Endometrial microvascular endothelial cells (primary cell): ENCODE measurements around the gene TTLL8. TPM values are rescaled to one million over a fixed set of nuclear protein-coding genes. Genes with fewer than 3 reads are reported as not detected.

Experiments
- in situ Hi-C: cut with HindIII; loops from 2 replicates; pipeline ENCODE4 v1.10.0; 2017; ENCODE audit warnings: low sequenced_read_pairs, low pct_unique_long_range_greater_than_20kb; ENCODE audit errors: inconsistent ontology term
- total RNA-seq: library from RNA; depleted of rRNA; stranded (reverse); fragments of >200 nt; gene quantifications from one replicate; pipeline ENCODE4 v1.2.3, GENCODE V29; 2015; ENCODE audit errors: inconsistent ontology term

Gene TTLL8
- total RNA-seq, 1 donor from 2014 or later = not detected

DNA sequence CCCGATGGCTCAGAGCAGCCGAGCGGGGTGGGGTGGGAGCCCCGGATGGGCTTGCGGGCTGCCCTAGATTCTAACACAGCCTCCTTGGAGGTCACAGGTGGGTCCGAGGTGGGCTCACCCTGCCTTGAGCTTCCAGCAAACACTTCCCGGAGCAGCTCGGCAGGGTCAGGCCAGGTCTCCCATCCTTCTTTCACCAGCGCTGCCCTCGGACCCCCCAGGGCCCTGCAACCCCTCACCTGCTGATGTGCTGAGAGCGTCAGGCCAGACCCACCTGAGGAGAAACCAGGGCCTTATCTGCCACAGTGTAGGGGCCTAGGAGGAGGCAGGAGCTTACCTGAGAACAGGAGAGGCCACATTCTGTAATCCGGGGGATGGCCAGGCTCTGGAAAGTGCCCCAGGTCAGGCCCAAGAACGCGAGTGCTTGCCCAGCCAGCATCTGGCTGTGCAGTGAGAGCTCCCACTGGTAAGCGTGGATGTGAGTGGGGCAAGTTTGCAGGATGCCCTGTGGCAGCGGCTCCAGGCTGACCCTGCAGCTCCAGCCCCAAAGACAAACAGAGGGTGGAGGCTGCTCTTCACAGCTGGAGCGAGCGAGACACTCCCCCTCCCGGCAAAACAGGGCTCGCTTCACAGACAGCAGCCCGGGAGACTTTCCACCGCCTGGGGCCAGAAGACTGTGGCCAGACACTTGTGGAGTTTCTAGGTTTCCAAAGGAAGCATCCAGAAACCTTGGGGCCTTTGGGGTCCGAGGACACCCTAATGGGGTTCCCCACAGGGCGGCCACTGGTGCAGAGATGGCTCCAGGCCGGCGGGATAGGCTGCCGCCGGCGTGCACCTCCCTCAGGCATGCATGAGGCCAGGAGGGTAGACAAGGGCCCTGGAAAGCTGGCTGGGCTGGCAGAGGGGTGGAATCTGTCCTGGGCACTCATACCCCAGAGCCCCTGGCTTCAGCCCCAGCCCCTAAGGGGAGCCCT is 45.6 kb downstream of the TTLL8 start, which contains the start of gene IL17REL:
IL17REL (minus strand) TSS at position 555 of the 971 bp plus-strand sequence; CDS start at position 436, 119 bp downstream.
- in situ Hi-C loops = no loop called here

DNA sequence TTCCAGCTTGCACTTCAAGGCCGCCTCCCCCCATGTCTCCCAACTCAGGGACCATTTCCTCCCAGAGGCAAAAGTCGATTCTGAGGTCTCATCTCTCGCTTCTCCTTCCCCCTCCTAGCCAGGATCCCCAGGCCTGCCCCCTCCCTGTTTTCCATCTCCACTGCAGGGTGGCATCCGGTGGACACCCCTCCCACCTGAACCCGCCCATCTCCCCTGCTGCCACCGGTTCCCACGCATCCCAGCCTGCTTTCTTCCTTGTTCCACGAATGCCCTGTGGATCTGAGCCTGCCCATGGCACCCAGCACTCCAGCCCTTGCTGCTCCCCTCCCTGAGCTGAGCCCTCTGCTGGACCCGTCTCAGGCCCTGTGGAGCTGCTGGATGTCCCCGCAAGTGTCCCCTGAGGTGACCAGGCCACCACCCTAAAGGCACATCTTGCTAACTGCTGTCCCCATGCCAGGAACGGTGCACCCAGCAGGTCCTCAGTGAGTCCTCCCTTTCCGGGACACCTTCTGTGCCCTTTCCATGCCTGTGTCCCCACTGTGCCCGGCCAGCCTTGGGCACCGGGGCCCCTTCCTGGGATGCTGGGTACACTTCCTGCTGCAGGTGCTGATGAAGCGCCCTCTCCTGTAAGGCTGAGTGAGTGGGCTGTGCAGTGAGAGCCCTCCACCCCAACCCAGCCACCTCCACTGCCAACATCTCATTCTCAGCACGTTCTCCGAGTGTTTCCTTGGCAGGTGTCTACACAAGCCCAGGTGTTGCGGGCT is 46.5 kb downstream of the TTLL8 start:
- in situ Hi-C loops = no loop called here

DNA sequence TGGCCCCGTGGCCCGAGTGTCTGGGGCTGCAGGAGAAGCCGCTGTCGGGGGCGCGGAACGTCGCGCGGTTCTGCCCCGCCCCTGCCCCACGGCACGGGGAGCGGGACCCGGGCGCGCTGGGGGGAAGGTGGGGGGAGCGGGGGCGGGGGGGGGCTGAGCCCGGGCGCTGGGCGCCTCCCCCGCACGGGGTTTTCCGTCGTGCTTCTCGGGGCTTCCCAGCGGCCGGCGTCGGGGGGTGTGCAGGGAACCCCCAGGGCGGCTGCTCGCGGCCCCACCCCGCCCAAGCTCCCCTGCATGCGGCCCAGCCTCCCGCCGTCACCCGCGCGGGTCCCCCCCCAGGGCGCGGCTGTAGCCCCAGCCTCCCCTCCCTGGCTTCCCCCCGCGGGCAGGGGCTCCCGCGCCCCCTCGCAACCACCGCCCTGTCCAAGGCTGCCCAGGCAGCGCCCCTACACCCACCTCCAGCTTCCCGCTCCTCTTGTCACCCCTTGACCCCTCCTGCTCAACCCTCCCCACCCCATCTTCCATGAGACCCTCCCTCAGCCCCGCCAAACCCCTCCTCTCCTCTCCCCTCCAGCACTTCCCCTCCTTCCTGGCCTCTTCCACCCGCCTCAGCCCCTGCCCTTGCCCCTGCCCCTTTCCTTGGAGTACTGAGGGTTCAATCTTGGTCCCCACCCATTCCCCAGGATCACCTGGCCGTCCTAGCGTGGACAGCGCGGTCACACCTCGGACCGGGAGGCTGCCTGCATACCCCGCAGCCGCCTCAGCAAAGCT is 47.2 kb downstream of the TTLL8 start:
- in situ Hi-C loops = no loop called here

DNA sequence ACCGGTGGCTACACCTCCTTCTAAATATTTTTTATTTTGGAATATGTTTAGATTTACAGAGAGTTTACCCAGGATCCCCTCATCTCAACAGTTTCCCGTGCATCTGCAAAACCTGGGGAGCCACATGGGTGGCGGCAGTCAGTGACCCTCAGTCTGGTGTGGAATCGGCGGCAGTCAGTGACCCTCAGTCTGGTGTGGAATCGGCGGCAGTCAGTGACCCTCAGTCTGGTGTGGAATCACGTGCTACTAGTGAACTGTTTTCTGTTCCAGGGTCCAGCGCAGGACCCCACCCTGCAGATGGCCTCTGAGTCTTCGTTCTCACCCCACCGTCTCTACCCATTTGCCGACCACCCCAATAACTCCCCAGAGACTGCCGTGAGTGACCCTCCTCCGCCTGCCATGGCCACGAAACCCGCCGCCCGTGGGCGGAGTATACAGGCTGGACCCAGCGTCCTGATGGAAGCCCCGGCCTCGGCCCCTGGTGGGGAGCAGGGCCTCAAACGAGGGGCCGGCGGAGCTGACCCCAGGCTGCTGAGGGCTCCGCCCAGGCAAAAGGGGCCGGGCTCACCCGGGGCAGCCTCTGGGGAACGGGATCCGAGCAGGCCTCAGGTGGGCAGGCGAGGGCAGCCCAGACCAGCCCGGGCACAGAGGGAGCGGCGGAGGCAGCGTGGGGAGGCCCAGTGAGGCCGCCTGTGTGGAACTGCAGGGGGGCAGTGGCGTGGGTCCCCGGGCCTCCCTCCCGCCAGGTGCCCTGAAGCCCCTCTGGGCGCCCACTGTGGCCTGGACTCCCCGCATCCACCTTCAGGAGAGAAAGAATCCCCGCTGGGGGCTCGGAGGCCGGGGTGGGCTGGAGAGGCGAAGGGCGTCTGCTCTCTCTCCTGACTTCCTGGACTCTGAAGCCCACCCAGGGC is 48.1 kb downstream of the TTLL8 start:
- in situ Hi-C loops = no loop called here

DNA sequence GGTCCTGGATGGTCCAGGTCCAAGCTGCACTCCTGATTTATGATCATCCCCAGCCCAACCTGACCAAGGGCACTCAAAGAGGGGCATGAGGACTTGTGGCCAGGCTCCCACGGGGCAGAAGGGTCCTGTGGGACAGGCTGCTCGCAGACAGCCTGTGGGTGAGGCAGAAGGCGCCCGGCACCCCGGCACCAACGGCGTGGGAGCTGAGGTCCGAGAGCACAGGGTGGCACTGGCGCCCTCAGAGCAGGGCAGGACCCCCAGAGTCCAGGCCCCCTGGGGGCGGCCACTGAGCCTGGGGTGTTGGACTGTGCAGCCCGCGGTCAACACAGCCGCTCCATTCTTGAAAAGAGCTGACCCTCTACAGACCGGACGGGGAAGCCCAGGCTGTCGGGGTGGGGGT is 48.8 kb downstream of the TTLL8 start:
- in situ Hi-C loops = no loop called here

DNA sequence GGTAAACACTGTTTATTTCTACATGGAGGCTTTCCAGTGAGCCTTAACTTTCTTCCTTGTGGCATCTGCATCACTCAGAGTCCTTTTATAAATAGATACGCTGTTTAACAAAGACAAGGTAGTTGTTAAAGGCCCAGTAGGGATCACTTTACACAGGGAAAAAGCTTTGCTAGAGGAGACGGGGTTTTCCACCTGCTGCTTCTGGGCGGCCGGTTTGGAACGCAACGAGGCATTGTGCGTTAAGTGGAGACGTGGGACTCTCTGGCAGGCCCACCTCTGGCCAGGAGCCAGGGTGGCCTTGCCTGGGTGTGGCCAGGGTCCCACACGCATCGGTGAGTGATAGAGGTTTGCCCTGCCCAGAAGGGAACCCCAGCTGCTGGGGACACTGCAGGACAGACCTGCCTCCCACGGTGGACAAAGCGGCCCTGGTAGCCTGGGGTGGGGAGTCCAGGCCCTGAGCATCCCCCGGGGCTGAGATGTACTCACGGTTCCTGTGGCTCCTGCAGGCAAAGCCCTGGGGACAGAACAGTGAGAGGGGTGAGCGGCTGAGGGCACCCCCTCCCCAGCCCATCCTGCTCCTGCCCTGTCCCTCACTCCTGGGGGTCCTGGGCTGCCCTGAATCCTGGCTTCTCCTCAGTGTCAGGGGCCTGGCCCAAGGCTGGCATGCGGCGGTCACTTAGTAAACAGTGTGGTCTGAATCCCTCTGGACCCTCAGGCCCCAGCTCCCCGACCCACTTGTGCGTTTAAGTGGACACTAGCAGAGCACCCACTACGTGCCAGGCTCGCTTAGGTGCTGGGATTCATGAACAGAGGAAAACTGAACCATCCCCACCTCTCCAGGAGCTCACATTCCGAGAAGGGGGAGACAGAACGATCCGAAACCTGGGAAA is 49.7 kb downstream of the TTLL8 start:
- in situ Hi-C loops = no loop called here

DNA sequence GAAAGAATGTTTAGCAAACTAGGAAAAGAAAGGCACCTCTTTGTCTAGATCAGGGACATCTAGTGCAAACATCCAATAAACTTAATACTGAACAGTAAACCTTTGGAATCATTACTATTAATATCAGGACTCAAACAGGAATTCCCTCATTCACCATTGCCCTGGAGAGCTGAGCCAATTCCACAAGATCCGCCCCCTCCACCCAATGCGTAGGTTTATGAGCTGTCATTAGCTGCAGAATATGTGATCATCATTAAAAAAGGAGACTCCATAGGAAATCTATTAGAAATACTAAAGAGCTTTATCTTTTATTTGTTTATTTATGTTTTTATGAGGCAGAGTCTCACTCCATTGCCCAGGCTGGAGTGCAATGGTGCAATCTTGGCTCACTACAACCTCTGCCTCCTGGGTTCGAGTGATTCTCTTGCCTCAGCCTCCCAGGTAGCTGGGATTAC is 51.0 kb downstream of the TTLL8 start:
- in situ Hi-C loops = no loop called here

DNA sequence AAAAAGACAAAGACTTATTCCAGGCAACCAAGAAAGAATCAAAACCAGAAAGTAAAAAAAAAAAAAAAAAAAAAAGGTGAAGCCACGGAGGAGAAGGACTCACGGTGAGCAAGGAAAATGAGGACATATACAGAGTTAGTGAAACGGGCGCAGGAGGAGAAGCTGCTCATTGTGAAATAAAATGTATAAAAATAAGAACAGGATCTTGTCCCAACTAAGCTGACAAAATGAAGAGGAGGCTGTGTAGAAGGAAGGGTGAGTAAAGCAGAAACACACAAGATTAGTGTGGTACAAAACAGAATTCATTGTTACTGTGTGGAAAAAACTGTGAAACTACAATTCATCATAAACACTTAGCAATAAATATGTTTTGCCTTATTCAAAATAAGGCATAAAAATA is 53.2 kb downstream of the TTLL8 start:
- in situ Hi-C loops = no loop called here

DNA sequence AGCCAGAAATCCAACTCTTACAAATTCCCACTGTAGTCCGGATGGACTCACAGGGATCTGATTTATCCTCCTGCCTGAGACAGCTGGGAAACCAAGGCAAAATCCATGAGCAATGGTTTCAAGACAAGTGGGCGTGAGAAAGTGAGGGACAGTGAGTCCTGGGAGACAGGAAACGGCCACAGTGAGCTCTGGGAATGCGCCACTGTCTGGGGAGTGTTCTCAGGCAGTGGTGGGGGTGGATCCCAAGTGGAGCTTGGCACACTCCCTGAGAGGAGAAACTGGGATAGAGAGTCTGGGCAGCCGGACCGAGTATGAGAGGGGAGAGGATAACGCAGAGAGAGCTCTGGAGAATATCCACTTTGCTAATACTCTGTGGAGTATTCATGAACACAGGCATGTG is 55.3 kb downstream of the TTLL8 start:
- in situ Hi-C loops = no loop called here

DNA sequence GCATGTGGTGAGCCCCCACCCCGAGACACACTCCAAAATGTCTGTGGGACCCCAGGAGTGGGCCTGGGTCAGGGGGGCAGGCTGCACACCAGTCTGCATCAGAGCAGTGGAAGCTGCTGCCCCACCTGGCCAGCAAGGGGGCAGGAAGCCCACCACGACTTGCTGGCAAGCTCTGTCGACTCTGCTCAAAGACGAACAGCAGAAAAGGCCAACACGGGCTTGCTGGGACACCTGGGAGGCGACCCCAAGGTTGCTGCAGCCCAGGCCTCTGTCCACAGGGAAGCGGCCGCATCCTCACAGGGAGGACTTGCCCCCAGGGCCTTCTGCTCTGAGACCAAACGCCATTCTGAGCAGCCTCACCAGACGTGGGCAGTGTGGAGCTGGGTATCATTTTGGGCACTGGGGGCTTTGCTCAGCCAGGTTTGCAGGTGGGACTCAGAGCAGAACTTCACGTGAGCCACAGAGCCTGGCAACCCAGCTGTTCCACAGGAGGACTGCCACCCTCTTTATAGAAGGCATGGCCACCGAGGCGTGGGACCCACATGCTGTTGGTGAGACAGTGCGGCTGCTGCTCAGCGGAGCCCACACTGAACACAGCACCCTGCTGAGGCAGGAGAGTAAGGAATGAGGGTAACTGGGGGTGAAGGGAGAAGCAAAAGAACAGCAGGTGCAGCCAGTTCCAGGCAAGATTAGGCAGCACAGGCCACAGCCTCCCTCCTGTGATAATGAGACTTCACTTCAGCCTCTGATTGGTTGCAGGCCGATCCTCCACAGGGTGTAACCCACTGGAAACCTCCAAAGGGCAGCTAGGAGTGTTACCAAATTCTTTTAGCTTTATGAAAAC is 56.5 kb downstream of the TTLL8 start:
- in situ Hi-C loops = no loop called here

DNA sequence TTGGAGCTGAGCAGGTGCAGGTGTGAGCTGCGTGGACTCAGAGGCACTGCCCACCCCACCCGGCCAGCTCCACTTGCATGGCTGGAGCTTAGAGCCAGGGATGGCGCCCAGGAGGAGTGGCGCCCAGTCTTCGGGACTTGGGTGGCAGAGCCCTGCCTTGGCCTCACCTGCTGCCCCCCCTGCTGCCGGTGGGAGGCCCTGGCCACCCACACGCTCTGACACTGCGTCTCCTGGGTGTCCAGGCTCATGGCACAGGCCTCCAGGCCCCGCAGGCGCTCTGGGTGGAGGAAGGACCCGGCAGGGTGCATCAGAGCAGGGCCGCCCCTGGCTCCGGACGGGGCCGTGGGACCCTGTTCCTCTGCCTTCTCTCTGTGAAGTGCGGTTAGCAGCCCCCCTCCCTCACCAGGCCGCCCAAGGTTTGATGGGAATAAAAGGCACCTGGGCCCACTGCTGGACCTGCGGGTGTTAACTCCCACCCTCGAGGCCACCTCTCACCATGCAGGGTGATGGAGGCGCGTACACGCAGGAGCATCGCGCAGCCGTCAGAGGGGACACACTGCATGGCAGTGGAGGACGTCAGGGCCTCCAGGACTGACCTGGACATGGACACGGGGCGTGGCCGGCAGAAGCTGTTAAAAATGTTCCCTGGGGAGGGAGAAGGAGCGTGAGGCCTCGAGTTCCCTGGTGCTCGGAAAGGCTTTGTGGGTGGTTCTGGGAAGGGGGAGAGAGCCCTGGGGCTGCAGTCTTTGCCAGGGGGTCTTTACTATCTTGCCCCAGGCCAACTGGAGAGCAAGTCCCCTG is 57.3 kb downstream of the TTLL8 start:
- in situ Hi-C loops = no loop called here

DNA sequence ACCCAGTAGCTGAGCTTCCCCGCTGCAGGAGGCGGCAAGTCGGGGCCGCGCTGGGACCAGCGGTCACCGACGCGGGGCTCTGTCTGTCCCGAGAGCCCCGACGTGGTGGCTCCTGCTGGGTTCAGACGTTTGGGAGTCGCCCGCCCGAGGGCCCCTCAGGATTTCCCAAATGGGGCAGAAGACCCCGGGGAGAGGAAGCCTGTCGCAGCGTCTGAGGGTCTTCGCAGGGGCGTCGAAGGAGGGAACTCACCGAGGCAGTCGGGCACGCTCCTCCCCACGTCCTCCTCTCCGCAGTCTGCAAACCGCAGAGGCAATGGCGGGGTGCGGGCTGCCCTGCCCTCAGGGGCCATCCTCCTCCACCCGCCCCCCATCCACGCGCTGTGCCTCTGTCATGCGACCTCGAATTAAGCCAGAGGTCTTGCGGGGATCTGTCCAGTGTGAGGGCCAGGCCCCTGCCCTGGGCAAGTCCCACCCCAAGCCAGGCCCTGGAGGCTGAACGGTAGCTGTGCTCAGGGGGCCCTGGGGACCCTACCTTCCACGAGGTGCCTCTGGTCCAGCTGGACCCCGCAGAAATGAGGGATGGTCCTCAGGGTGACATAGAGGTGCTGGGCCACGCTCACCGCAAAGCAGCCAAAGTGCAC is 58.0 kb downstream of the TTLL8 start:
- in situ Hi-C loops = no loop called here

DNA sequence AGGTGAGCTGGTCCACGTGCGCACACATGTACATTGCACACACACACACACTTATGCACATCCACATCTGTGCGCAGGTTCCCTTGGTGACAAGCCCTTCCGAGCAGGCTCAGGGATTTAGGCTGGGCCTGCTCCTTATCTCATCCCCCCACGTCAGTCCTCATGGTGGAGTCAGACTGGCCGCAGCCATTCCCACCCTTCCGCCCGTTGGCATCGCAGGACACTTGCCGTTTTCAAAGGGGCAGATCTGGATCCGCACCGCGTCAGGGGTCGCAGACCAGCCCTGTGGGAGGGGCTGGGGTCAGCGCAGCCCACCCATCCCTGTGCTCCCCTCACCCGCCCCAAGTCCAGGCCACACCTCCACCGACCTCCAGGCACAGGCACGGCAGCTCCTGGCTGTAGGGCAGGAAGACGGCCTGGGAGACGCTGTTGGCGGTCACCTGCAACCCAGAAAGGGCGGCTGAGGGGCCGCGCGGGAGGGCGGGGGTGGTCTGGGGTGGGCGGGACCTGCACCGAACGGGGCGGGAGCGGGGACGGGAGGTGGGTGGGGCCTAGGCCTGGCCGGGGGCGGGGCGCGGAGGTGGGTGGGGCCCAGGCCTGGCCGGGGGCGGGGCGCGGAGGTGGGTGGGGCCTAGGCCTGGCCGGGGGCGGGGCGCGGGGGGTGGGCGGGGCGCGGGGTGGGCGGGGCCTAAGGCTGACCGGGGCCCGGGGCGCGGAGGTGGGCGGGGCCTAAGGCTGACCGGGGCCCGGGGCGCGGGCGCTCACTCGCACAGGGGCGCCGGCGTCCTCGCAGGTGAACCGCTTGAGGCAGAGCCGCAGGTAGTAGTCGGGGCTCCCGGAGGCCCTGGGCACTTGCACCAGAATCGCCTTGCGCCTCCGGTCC is 58.8 kb downstream of the TTLL8 start:
- in situ Hi-C loops = no loop called here

DNA sequence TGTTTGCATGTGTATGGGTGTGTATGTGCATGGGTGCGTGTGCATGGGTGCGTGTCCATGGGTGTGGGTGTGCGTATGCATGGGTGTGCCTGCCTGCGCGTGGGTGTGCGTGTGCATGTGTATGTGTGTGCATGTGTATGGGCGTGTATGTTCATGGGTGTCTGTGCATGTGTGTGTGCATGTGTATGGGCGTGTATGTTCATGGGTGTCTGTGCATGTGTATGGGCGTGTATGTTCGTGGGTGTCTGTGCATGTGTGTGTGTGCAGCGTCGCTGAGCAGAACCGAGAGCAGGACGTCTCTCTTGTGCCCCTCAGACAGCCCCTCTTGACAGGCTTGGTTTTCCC is 59.4 kb downstream of the TTLL8 start:
- in situ Hi-C loops = no loop called here
